Liver (tissue), 9 donors: Measurements from ENCODE around the gene PLAU. TPM values are rescaled to one million over a fixed set of nuclear protein-coding genes. Genes with fewer than 3 reads are reported as not detected.

Experiments
- DNase-seq: peaks from one replicate; pipeline ENCODE4 v3.0.0-alpha.2; 2017; ENCODE audit warnings: low spot score
- H3K27ac ChIP-seq, 2 donors: one replicate each; pipeline ENCODE4 v1.7.0; 2013; ENCODE audit warnings: inconsistent platforms in 2 of 2, low read length in 2 of 2, control low read depth in 1 of 2, low read depth in 1 of 2, mild to moderate bottlenecking in 1 of 2
- H3K27me3 ChIP-seq, 4 donors: one replicate each; pipeline versions ENCODE4 v1.6.1 to v1.7.0; 2013; ENCODE audit warnings: low read length in 3 of 4, inconsistent platforms in 1 of 4, mild to moderate bottlenecking in 1 of 4, moderate library complexity in 1 of 4; ENCODE audit not compliant: control insufficient read depth in 4 of 4, insufficient read depth in 4 of 4
- H3K36me3 ChIP-seq, 4 donors: one replicate each; pipeline versions ENCODE4 v1.6.1 to v1.7.0; 2013; ENCODE audit warnings: low read length in 3 of 4, mild to moderate bottlenecking in 3 of 4, low read depth in 1 of 4, moderate library complexity in 1 of 4; ENCODE audit not compliant: control insufficient read depth in 4 of 4, insufficient read depth in 3 of 4
- H3K4me1 ChIP-seq, 4 donors: one replicate each; pipeline versions ENCODE4 v1.6.1 to v1.7.0; 2013; ENCODE audit warnings: low read length in 3 of 4, mild to moderate bottlenecking in 3 of 4, moderate library complexity in 1 of 4; ENCODE audit not compliant: control insufficient read depth in 4 of 4, insufficient read depth in 4 of 4
- H3K4me3 ChIP-seq, 3 donors: one replicate each; pipeline versions ENCODE4 v1.6.1 to v1.7.0; 2013; ENCODE audit warnings: low read length in 3 of 3, control low read depth in 1 of 3, low read depth in 1 of 3, mild to moderate bottlenecking in 1 of 3
- H3K9ac ChIP-seq, 2 donors: one replicate each; pipeline ENCODE4 v1.7.0; 2013; ENCODE audit warnings: low read length in 2 of 2, mild to moderate bottlenecking in 2 of 2, moderate library complexity in 2 of 2, control low read depth in 1 of 2, low read depth in 1 of 2
- H3K9me3 ChIP-seq, 4 donors: one replicate each; pipeline versions ENCODE4 v1.6.1 to v1.7.0; 2013; ENCODE audit warnings: low read length in 3 of 4; ENCODE audit not compliant: control insufficient read depth in 4 of 4
- ATF3 ChIP-seq: IDR thresholded peaks from 2 replicates; pipeline ENCODE4 v1.6.1; 2016; ENCODE audit warnings: antibody characterized with exemption
- CTCF ChIP-seq: fragments of 150-350 bp; IDR thresholded peaks from 2 replicates; pipeline ENCODE4 v1.5.1; 2017; ENCODE audit warnings: improper control_type of control experiment, low read depth, low read length; ENCODE audit not compliant: missing input control
- EGR1 ChIP-seq, 2 donors: IDR thresholded peaks; 2 replicates each; pipeline ENCODE4 v1.6.1; 2016 to 2018; ENCODE audit warnings: antibody characterized with exemption in 2 of 2, low read depth in 2 of 2
- FOXA1 ChIP-seq: IDR thresholded peaks from 2 replicates; pipeline ENCODE4 v1.6.1; 2016; ENCODE audit warnings: antibody characterized with exemption
- GABPA ChIP-seq, 2 donors: IDR thresholded peaks in 1 of 2; conservative IDR thresholded peaks in 1 of 2; 2 replicates each; pipeline ENCODE4 v1.6.1; 2016; ENCODE audit warnings: antibody characterized with exemption in 2 of 2, mild to moderate bottlenecking in 1 of 2, moderate library complexity in 1 of 2
- HNF4A ChIP-seq, 2 donors: conservative IDR thresholded peaks; 2 replicates each; pipeline ENCODE4 v1.6.1; 2016; ENCODE audit warnings: antibody characterized with exemption in 2 of 2, mild to moderate bottlenecking in 2 of 2
- HNF4G ChIP-seq: IDR thresholded peaks from 2 replicates; pipeline ENCODE4 v1.6.1; 2016; ENCODE audit warnings: antibody characterized with exemption
- JUND ChIP-seq, 2 donors: IDR thresholded peaks; 2 replicates each; pipeline ENCODE4 v1.6.1; 2016; ENCODE audit warnings: antibody characterized with exemption in 2 of 2
- MAX ChIP-seq: IDR thresholded peaks from 2 replicates; pipeline ENCODE4 v1.6.1; 2016; ENCODE audit warnings: antibody characterized with exemption
- NR2F2 ChIP-seq: IDR thresholded peaks from 2 replicates; pipeline ENCODE4 v1.6.1; 2016; ENCODE audit warnings: antibody characterized with exemption
- RAD21 ChIP-seq, 2 donors: IDR thresholded peaks; 2 replicates each; pipeline ENCODE4 v1.6.1; 2016; ENCODE audit warnings: antibody characterized with exemption in 2 of 2, mild to moderate bottlenecking in 2 of 2
- REST ChIP-seq: IDR thresholded peaks from 2 replicates; pipeline ENCODE4 v1.6.1; 2016; ENCODE audit warnings: antibody characterized with exemption, mild to moderate bottlenecking
- RXRA ChIP-seq, 2 donors: IDR thresholded peaks; 2 replicates each; pipeline ENCODE4 v1.6.1; 2017 to 2018; ENCODE audit warnings: antibody characterized with exemption in 2 of 2, mild to moderate bottlenecking in 1 of 2
- SP1 ChIP-seq: IDR thresholded peaks from 2 replicates; pipeline ENCODE4 v1.6.1; 2018; ENCODE audit warnings: antibody characterized with exemption, mild to moderate bottlenecking
- TAF1 ChIP-seq: conservative IDR thresholded peaks from 2 replicates; pipeline ENCODE4 v1.6.1; 2016; ENCODE audit warnings: antibody characterized with exemption, mild to moderate bottlenecking
- YY1 ChIP-seq: IDR thresholded peaks from 2 replicates; pipeline ENCODE4 v1.6.1; 2016; ENCODE audit warnings: antibody characterized with exemption, mild to moderate bottlenecking
- ZBTB33 ChIP-seq: IDR thresholded peaks from 2 replicates; pipeline ENCODE4 v1.6.1; 2016; ENCODE audit warnings: antibody characterized with exemption
- WGBS: extraction: QIAGEN DNeasy Blood & Tissue Kit; methylation state at CpG from one replicate; pipeline ENCODE4 v1.1.7; 2013; 5-methylcytosine and 5-hydroxymethylcytosine counted together
- polyA plus RNA-seq, 2 donors: library from polyadenylated mRNA; stranded (reverse) in 1 of 2; unstranded in 1 of 2; fragments of 200-250 nt in 1 of 2; fragments of >200 nt in 1 of 2; fragmentation: Nextera tagmentation in 1 of 2; extraction: Ambion mirVana in 1 of 2; gene quantifications; one replicate each; pipeline versions ENCODE4 v1.2.1 to v1.2.3, GENCODE V29; 2013 to 2015
- total RNA-seq, 2 donors: library from RNA; depleted of rRNA; stranded (reverse); fragments of >200 nt; gene quantifications; one replicate each; pipeline ENCODE4 v1.2.3, GENCODE V29; 2014
- donor health status: healthy.
- donor health status: healthy.
- donor health status: healthy.
- donor health status: healthy.
- donor health status: healthy.

PLAU gene
- total and polyA plus RNA-seq, 4 donors: 0.40 to 1.0 (median 0.79) TPM

GRCh38 chr10:73867871-73868631 lies 42.9 kb upstream of the PLAU start (continued):
- TF ChIP-seq REST: no peak
- TF ChIP-seq ATF3: no peak

- 96% methylated on average over 5 of the region's 5 CpGs for WGBS
- no peak for DNase-seq
- TF ChIP-seq MAX (no peak), EGR1 (IDR thresholded peaks at IDR 0.05; ENCODE audit: low read depth in 2 of 2) (no peak), TAF1 (no peak), JUND (IDR thresholded peaks at IDR 0.05) (no peak), FOXA1 (no peak), HNF4G (no peak), CTCF (no peak), RAD21 (IDR thresholded peaks at IDR 0.05) (no peak), ATF3 (no peak), REST (no peak), RXRA (IDR thresholded peaks at IDR 0.05) (no peak), ZBTB33 (no peak), GABPA (IDR thresholded peaks at IDR 0.05 in 1 of 2, conservative IDR thresholded peaks at IDR 0.05 in 1 of 2) (no peak), SP1 (no peak), YY1 (no peak), HNF4A (conservative IDR thresholded peaks at IDR 0.05) (no peak), NR2F2 (no peak)
- peaks cover 0 to 3% (median 1%) of the 10 kb centered on the region in 4 donors for H3K36me3 ChIP-seq
- H3K27me3 ChIP-seq: no peaks in the 10 kb centered on the region
- H3K4me1 ChIP-seq: peaks cover 11 to 32% (median 20%) of the 10 kb centered on the region in 4 donors
- H3K4me3 ChIP-seq: no peak overlapping the region
- no peak overlapping the region for H3K27ac ChIP-seq
- H3K9me3 ChIP-seq: no peaks in the 10 kb centered on the region
- H3K9ac ChIP-seq: no peak overlapping the region
Observed at GRCh38 chr10:73868655-73869195, 42.2 kb upstream of the PLAU start.
